Measurements from ENCODE around the gene GNE.

DNA sequence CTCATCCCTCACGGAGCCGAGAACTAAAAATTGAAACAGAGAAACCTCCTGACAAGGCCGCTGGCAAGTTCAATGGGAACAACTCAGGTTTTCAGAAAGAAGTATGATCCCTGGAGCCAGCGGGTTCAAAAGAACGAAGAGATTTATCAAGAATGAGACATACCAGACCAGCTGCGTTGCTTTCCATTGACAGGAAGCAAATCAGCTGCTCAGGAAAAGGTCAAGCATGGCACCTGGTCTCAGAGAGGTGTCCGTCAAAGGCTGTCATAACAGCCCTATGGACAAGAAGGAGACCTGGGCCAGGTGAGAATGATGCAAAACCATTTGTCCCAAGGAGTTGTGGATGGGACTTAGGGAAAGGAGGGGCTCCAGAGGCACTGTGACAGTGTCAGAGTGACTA is 34.9 kb upstream of the GNE start:
- no peak for TF ChIP-seq EZH2 (IDR thresholded peaks at IDR 0.05; ENCODE audit: low read length)
- TF ChIP-seq, protein P1, sequence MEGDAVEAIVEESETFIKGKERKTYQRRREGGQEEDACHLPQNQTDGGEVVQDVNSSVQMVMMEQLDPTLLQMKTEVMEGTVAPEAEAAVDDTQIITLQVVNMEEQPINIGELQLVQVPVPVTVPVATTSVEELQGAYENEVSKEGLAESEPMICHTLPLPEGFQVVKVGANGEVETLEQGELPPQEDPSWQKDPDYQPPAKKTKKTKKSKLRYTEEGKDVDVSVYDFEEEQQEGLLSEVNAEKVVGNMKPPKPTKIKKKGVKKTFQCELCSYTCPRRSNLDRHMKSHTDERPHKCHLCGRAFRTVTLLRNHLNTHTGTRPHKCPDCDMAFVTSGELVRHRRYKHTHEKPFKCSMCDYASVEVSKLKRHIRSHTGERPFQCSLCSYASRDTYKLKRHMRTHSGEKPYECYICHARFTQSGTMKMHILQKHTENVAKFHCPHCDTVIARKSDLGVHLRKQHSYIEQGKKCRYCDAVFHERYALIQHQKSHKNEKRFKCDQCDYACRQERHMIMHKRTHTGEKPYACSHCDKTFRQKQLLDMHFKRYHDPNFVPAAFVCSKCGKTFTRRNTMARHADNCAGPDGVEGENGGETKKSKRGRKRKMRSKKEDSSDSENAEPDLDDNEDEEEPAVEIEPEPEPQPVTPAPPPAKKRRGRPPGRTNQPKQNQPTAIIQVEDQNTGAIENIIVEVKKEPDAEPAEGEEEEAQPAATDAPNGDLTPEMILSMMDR (optimal IDR thresholded peaks at IDR 0.05 in 1 of 3, IDR thresholded peaks at IDR 0.05 in 1 of 3, conservative IDR thresholded peaks at IDR 0.05 in 1 of 3; ENCODE audit: extremely low read depth in 1 of 3, insufficient read depth in 2 of 3, low read length in 3 of 3): no peak
